HG02588 (cell line): ENCODE measurements around the gene PTMA.
A peak's percentile ranks its signal among the peaks of the same experiment; 100 is the strongest.

ENCODE experiments used
- ATAC-seq: cut with Tn5 transposase; IDR thresholded peaks from one replicate; pipeline ENCODE4 v1.9.1; 2021; ENCODE audit warnings: mild to moderate bottlenecking, moderate library complexity; ENCODE audit not compliant: unreplicated experiment

Gene PTMA

GRCh38 chr2:231674587-231675338 is 33.6 kb upstream of the PTMA start:
- peak; percentile 26 for ATAC-seq

GRCh38 chr2:231676243-231676642 is 32.1 kb upstream of the PTMA start:
- ATAC-seq, result no peak

GRCh38 chr2:231677632-231678104 is 30.7 kb upstream of the PTMA start:
- ATAC-seq, result no peak

- no peak for ATAC-seq
Measured at GRCh38 chr2:231679908-231680284, 28.4 kb upstream of the PTMA start.

- ATAC-seq, result no peak
Measured at GRCh38 chr2:231680285-231680991, 27.9 kb upstream of the PTMA start.

- ATAC-seq, result peak; percentile 73
Measured at GRCh38 chr2:231680992-231681852, 27.1 kb upstream of the PTMA start.

- ATAC-seq, result no peak
Measured at GRCh38 chr2:231682603-231683291, 25.6 kb upstream of the PTMA start.

- no peak for ATAC-seq
Measured at GRCh38 chr2:231683292-231684235, 24.8 kb upstream of the PTMA start.

GRCh38 chr2:231684314-231685223 is 23.8 kb upstream of the PTMA start:
- ATAC-seq, result no peak

- no peak for ATAC-seq
Measured at GRCh38 chr2:231685349-231686191, 22.8 kb upstream of the PTMA start.

- ATAC-seq, result no peak
Measured at GRCh38 chr2:231686192-231687100, 21.9 kb upstream of the PTMA start.

- peak; percentile 62 for ATAC-seq
Measured at GRCh38 chr2:231687133-231687852, 21.0 kb upstream of the PTMA start.

GRCh38 chr2:231687961-231688360 is 20.4 kb upstream of the PTMA start:
- ATAC-seq, result no peak

GRCh38 chr2:231688719-231689118 is 19.6 kb upstream of the PTMA start:
- ATAC-seq, result no peak

GRCh38 chr2:231689124-231689893 is 19.0 kb upstream of the PTMA start:
- ATAC-seq, result no peak
